Measurements from ENCODE around the gene SLC2A10.

DNA sequence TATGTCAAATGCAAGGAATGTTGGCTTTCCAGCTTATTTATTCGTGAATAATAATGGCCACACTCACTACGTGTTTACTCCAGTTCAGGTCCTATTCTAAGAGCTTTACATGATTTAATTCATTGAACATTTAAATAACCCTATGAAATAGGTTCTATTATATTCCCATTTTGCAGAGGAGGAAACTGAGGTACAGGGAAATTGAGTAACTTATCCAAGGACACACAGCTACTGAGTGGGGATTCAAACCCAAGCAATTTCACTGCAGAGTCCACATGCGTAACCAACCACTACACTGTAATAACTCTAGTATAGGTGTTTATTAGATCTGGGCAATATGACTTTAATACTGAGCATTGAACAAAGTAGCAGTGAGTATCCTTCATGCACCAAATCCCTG, 45.9 kb upstream of the SLC2A10 start:
- TF ChIP-seq, protein P1, sequence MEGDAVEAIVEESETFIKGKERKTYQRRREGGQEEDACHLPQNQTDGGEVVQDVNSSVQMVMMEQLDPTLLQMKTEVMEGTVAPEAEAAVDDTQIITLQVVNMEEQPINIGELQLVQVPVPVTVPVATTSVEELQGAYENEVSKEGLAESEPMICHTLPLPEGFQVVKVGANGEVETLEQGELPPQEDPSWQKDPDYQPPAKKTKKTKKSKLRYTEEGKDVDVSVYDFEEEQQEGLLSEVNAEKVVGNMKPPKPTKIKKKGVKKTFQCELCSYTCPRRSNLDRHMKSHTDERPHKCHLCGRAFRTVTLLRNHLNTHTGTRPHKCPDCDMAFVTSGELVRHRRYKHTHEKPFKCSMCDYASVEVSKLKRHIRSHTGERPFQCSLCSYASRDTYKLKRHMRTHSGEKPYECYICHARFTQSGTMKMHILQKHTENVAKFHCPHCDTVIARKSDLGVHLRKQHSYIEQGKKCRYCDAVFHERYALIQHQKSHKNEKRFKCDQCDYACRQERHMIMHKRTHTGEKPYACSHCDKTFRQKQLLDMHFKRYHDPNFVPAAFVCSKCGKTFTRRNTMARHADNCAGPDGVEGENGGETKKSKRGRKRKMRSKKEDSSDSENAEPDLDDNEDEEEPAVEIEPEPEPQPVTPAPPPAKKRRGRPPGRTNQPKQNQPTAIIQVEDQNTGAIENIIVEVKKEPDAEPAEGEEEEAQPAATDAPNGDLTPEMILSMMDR (IDR thresholded peaks at IDR 0.05; ENCODE audit: insufficient read depth, low read length, poor library complexity, severe bottlenecking): no peak
- TF ChIP-seq EZH2phosphoT487 (conservative IDR thresholded peaks at IDR 0.05; ENCODE audit: low read length): no peak
